Measurements from ENCODE around the gene HCFC2.

- TF ChIP-seq CTCF (IDR thresholded peaks at IDR 0.05): no peak
- no peak for TF ChIP-seq POLR2A (IDR thresholded peaks at IDR 0.05)
Observed at GRCh38 chr12:104091136-104091535, 26.8 kb downstream of the HCFC2 start.
